Lower leg skin (tissue), 3 donors: ENCODE data around the gene MT1B.

Experiments used
- POLR2A ChIP-seq, 2 donors: fragments of 450-650 bp; IDR thresholded peaks; one replicate each; pipeline ENCODE4 v1.6.1; 2016 to 2017; ENCODE audit warnings: antibody characterized with exemption in 2 of 2, mild to moderate bottlenecking in 1 of 2, moderate library complexity in 1 of 2
- TF ChIP-seq, protein P1 (sequence below), 3 donors: fragments of 450-650 bp; IDR thresholded peaks; one replicate each; pipeline ENCODE4 v1.5.1; 2016; ENCODE audit warnings: antibody characterized with exemption in 3 of 3, mild to moderate bottlenecking in 3 of 3, moderate library complexity in 2 of 3

GRCh38 chr16:56625943-56626654 lies 25.6 kb upstream of the MT1B start:
- TF ChIP-seq, protein P1, sequence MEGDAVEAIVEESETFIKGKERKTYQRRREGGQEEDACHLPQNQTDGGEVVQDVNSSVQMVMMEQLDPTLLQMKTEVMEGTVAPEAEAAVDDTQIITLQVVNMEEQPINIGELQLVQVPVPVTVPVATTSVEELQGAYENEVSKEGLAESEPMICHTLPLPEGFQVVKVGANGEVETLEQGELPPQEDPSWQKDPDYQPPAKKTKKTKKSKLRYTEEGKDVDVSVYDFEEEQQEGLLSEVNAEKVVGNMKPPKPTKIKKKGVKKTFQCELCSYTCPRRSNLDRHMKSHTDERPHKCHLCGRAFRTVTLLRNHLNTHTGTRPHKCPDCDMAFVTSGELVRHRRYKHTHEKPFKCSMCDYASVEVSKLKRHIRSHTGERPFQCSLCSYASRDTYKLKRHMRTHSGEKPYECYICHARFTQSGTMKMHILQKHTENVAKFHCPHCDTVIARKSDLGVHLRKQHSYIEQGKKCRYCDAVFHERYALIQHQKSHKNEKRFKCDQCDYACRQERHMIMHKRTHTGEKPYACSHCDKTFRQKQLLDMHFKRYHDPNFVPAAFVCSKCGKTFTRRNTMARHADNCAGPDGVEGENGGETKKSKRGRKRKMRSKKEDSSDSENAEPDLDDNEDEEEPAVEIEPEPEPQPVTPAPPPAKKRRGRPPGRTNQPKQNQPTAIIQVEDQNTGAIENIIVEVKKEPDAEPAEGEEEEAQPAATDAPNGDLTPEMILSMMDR (IDR thresholded peaks at IDR 0.05), result no peak
- no peak for TF ChIP-seq POLR2A (IDR thresholded peaks at IDR 0.05)
